GM19468 (cell line): ENCODE results near the gene BEND7.

Experiments used
- ATAC-seq: cut with Tn5 transposase; IDR thresholded peaks from one replicate; pipeline ENCODE4 v1.9.1; 2021; ENCODE audit warnings: mild to moderate bottlenecking, moderate library complexity, moderate number of reproducible peaks; ENCODE audit not compliant: unreplicated experiment; ENCODE audit errors: extremely low read depth

BEND7 gene

DNA sequence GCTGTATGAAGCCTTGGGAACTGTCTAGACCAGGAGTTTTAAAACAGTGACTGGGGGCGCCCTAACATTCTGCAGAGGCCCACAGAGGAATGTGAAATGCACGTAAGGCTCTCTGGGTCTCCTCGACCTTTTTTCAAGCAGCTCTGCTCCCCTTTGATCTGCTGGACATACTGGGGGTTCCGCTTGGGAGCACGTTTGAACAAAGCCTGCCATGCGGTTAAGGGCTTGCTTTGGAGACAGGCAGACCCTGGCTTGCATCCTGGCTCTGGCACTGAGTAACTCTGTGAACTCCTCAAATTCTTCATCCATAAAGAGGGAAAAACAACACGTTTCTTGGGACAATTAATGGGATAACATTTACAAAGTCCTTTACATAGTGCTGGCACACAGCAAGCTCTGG, 7.8 kb downstream of the BEND7 start:
- no peak for ATAC-seq

DNA sequence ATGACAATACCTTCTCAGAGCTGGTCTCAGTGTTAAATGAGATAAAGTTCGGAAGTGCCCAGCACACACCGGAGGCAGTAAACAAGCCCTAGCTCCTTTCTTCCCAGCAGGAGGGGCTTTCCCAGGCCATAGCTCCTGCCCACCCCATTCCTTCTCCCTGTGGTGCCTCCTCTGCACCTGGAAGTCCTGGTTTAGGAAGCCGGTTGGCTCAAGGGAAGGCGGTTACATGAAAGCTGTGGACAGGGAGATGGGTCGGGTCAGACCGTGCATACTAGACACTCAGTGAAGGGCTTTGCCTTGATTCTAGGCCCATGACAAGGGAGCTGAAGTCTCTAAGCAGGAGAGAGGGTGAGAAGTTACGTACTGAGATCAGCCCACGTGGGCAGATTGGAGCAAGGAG, 8.6 kb downstream of the BEND7 start:
- ATAC-seq = no peak

DNA sequence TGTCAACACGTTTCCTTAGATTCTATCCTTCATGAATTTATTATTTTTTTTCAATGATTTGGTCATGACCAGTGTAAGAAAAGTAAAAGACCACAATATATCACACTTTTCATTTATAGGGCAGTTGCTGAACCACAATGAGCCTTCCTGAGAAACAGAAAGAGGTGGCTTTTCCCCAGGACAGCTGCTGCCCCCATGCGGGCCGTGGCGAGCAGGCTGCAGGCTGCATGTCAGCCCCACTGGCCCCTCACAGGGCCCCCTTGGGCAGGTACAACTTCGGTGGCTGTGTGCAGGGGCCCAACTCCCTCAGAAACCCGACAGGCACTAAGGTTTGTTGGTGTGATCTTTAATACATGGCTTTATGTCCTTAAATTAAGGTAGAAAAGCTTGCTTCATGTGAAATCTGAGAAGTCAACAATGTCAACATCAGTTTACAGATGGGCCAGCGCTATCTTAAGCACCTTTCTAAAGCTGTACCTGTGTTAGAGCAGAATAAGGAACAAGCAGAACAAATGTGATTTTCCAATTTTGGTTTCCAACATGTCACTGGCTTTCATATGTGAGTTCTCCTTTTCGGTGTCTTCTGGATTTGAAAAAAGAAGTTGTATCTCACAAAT, 10.6 kb downstream of the BEND7 start:
- ATAC-seq = no peak

DNA sequence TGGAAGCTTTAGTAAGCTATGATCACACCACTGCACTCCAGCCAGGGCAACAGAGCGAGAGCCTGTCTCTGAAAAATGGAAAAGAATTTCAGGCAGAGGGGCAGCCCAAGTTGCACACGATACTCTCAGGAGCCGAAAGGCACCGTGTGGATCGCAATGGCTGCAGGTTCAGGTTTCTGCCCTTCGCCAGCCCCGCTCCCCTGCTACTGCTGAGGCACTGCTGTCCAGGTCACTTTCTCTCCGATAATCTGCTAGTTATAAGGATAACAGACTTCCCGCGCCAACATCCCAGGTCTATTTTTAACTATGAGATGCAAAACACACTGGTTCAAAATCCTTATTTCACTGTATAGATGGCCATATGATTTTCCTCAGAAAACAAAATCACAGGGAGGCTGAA, 11.1 kb downstream of the BEND7 start:
- no peak for ATAC-seq

DNA sequence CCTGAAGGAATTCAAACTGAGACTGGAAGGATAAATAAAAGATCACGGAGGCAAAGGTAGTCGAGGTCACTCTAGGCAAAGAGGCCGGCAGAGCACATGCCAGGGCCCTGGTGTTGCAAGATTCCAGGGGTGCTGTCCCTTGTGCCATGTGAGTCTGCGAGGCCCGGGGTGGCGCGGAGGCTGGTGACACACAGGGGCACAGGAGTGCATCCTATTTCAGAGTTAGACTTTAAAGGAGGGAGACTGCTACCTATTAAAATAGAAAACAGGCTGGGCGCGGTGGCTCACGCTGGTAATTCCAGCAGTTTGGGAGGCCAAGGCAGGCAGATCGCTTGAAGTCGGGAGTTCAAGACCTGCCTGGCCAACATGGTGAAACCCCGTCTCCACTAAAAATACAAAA, 12.6 kb downstream of the BEND7 start:
- no peak for ATAC-seq

DNA sequence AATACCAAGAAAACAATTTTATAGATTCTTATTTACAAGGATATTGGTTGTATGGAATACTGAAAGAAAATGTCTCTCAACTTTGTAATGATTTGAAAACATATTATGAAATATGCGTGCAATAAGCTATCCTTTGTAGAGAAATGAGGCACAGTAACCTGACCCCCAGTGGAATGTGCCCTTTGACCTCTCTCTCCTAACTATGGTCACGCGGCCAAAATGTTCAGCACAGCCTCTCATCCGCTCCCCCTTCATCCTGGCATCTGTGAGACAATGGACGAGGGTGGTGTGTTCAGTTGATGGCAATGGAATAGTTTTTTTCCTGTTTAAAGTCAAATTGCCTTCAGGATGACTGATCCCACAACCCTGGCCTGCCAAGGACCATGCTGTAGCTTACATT, 13.3 kb downstream of the BEND7 start:
- ATAC-seq = no peak

DNA sequence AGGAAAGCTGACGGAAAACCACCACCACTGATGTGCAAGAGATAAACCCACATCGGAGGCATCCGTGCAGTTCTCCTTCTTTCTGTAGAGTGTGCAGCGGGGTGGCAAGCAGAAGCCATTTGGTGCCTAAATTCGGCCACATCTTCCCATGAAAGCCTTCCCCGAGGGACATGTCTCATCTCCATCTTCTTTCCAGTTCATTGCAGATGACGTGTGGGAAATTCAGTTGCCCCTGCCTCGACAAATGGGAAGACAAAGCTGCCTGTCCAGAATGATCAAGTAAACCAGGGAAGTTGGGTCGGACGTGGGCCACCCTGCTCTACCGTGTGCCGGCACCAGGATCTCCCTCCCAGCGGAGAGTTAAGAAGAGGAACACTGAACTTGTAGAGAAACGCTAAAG, 14.5 kb downstream of the BEND7 start:
- ATAC-seq = no peak

DNA sequence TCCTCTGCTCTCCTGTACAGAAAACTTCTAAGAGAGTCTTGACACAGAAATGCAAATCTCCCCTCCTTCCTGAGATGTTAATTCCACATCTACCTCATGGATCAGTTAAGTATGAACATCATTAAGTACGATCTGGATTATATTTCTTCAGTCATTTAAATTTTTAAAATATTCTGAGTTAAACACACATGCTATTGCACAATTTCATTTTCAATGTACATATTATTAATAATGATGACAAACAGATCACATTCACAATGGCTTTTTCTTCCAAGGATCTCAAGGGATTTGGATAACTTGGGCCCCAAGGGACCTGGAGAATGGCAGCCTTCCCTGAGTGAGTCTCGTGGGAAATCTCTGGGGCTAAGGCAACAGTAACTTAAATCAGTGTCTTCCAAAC, 16.2 kb downstream of the BEND7 start:
- ATAC-seq = no peak

DNA sequence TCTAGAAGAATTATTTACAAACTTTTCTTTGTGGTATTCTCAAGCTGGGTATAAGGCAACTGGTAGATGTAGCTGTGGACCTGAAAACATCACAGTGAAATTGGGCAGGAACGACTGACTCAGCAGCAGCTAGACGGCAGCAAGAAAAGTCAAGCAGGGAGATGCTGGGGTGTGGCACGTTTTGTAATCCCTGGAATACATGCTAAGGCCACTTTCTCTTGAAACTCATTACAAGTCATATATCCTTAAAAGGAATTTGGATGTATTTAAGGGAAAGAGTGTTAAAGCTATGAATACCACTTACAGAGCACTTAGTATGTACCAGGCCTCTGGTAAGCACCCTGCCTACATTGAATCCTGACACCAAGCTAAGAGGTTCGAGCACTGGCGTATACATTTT, 17.4 kb downstream of the BEND7 start:
- ATAC-seq = no peak

DNA sequence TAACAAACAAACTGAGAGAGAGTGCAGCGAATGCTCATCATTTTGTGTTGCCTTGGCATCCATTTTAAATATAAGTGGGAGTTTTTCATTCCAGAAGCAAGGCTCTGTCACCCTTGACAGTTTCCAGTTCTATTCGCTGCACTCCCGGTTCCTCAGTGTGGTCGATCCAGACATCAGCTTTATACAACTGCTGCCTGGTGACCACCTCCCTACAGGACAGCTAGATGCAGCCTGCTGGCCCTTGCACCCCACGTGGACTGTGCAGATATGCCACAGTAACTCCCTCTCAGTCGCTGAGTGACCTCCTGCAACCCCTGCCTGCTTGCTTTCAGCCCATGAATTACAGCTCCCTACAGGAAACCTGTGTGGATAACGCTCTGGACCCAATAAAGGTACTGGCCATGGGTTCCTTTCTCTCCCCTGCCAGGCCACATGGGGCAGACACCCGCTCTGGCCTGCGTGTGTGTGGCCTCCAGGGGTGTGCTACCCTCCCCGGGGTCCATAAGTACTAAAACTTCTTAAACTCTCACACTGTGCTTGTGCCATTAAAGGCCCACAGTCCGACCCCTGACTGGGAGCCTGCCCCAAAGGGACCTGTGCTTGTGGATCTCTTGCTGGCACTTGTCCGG, 23.6 kb downstream of the BEND7 start:
- ATAC-seq = no peak

DNA sequence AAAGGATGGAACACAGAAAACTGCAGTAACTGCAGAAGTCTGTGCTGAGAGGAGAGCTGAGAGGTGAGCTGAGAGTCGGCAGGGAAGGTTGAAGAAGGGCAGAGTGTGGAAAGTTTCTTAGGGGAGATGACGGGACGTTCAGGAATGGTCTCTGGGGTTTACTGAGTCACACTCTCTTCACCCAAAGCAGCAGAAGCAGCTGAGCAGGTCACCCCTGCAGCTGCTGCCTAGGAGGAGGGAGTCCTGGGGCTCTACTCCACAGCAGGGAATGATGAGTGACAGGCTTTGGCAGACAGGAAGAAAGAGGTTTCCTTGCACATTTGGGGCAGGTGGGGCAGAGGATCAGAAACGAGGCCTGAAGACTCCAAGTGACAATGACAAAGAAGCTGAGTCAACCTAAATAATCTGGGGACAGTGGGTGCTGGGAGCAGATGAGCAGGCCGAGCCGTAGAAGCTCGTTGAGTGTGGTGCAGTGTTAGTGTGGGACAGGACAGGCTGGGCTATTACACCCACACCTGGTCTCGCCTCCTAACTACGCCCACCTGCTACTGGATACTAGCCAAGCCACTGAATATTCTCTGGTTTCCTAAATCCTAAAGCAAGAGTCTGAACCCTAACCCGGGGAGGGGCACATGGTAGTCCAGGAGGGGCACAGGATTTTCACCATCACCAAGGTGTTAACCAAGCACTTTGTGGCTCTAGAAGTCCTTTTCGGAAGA, 24.9 kb downstream of the BEND7 start:
- no peak for ATAC-seq

DNA sequence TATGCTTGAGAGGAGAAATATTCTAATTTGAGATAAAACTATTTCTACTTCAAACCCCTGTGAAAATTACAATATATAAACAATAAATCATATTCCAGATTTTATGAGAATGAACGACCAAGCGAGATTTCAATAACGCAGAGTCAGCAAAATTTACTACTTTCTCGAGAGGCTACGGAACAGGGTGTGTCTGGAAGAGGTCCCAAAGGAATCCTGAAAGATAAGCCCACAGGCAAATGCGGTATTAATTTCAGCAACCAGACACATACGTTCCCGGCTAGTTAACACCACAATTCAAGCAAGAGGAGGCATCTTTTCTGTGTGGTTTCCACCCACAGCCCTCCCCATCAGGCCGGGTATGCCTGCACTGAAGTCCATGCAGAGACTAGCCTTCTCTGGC, 26.4 kb downstream of the BEND7 start:
- no peak for ATAC-seq

DNA sequence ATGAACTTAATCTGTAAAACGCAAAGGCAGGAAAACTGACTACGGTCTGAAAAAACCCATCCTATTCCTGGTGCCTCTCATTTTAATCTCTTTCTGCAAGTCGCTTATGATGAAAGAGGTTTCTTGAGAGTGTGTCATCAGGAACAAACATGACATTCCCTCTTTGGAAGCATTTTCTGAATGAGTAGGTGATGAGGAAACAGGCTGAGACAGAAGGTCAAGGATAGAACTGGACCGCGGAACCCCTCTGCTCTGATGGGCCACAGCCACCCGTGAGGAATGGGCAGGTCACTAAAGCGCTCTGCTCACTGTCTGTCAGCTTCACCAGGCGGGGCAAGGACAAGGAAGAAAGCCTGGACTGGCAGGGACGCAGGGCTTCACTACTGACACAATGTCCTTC, 28.6 kb downstream of the BEND7 start:
- no peak for ATAC-seq

DNA sequence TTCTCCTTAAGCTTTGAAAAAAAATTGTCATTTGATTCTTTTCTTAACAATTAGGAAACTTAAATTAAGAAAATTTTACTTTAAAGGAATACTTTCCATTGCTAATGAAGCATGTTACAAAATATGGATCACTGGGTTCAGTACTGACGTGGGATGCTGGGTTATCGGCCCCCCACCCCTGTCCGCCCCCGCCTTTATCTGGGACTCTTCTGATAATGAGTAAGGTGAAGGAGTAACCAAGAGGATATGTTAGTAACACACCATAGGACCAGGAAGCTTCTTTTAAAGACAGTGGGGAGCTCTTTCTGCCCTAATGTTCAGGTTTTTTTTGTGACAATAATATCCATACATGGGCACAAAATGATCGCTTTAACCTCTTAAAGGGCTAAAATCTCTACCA, 29.7 kb downstream of the BEND7 start:
- ATAC-seq = no peak

DNA sequence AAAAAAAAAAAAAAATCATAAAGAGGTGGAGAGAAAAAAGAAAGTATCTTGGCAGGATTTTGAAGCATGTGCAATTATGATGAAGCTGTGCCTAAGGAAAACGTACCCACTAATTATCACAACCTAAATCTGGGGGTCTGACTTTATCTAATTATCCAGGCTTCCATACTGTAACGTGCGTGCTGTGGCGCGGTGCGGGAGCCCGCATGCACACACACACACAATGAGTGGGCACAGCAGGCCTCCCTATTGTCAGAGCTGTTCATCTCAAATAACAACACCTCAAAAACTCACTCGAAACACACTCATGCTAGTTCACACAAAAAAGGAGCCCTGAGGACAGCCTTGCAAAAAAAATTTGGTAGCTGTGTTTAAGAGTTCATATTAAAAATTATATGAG, 31.9 kb downstream of the BEND7 start:
- no peak for ATAC-seq

DNA sequence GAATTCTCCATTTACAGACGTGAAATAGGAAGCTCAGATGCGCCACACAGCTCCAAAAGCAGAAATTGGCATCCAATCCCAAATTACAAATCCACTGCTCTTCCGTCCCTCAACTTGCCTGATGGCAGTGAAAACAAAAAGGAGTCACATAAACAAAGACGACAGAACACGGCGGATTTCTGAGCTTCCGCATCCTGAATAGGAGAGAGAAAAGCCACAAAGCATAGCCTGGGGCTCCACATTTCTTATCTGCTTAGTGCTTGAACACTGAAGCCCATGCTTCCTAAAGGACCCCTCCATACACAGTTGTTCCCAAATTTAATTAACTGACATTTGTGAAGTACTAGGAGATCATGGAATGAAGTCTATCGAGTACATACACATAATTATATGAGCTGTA, 32.6 kb downstream of the BEND7 start:
- ATAC-seq = no peak

DNA sequence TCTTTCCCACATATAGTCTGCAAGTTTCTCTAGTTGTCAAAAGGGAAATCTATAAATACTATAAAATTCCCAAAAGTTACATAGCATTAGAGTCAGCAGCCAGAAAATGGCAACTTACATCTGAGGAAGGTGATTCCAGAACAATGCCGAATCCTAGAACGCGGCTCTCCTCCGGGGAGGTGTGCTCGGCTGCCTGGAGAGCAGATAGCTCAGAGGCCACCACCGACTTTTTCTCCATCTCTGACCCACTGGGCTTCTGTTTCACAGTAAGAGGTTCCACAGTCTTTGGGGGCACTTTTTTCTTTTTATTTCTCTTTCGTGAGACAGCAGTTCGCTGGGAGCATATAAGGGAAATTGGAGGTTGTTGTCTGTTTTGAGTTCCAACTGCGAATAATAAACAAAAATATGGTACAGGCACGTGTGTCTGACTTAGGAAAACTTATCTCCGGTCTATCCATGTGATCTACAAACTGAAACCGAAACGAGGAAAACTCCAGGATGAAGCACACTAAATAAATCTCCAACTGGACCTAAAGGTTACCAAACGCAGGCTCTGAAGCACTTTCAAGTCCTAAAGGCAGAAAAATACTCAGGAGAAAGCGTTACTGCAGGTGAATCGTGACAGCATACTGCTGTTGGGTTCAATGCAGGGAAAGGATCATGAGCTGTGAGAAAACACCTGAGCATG, 36.2 kb downstream of the BEND7 start:
- ATAC-seq = no peak

DNA sequence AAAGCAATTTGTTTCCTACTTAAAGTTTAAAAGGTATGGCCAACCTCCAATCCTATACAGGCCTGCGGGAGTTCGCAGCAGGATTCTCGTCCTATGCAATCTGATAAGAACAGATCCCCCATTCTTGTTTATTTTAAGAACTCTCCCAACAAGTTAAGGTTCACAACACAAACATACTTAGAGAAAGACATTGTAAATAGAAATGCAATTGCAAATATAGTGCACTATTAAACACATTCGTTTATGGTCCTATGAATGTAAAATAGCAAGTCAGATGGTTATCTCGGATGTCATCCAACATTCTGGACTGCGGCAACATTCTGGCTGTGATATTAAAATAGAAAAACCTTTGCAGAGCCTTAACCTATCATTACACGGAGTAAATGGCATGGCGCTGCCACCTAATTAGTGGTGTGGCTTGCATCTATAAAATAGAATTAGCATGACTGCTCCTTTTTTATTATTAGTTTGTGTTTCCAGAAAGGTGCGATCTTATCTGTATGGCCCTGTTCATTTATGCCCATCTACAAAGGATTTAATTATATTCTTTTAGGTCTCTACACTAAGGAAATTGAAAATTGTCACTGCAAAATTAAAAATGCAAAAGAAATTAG, 37.0 kb downstream of the BEND7 start:
- ATAC-seq = no peak

DNA sequence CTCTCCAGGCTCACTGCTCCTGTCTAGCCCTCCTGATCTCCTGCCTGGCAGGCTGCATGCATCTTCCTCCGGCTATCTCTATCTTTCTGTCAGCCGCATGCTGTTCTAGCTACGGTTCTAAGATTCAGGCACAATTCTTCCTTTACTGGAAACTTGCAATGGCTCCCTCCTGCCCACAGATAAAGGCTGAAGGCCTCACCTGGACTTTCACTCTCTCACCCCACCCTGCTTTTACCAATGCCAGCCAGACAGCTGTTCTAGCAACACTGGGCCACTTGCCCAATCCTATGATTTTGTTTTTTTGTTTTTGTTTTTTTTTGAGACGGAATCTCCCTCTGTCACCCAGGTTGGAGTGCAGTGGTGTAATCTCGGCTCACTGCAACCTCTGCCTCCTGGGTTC, 38.3 kb downstream of the BEND7 start:
- ATAC-seq = no peak

DNA sequence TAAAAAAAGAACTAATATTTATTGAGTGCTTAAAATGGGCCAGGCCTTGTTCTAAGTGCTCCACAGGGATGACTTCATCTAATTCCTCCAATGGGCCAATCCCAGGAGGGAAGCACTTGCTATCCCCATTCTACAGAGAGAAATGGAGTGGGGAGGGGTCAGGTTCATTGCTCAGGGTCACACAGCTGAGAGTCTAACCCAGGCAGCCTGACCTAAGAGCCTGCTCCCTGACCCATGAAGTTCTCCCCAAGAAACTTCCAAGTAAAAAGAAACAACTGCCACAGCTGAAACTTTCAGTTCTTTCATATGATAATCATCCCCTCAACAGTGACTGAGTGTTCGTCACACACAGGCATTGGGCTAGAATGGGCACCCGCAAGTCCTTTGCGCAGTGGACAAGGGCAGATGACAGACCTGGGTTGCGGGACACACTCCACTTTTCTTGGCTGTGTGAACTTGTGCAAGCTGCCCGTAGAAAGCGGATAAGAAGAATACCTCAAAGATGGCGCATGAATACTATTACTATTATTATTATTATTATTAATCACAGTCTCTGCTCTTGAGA, 39.7 kb downstream of the BEND7 start:
- no peak for ATAC-seq

DNA sequence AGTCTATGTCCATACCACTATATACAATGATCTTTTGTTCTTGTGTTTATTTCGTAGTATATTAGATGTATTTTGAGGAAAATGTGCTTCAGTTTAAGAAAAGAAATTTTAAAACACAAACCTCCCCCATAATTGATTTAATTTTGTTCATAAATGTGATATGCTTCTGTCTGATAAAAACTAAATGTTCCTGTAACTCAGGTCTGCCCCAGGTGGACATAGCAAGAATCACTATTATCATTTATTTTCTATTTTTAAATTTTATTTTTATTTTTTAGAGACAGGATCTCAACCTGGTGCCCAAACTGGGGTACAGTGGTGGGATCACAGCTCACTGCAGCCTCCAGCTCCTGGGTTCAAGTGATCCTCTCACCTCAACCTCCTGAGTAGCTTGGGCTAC, 43.2 kb downstream of the BEND7 start:
- no peak for ATAC-seq
